MM.1S (cell line): ENCODE results near the gene CTSD.

Experiments used
- DNase-seq: peaks from one replicate; pipeline ENCODE4 v3.0.0-alpha.2; 2015
- H2AFZ ChIP-seq: fragments of 300-600 bp; sonication (generic); 2 replicates; pipeline ENCODE4 v1.6.0; 2016; ENCODE audit warnings: antibody characterized with exemption, low read length
- H3F3A ChIP-seq: fragments of 300-600 bp; sonication (generic); 2 replicates; pipeline ENCODE4 v1.6.1; 2016; ENCODE audit warnings: mild to moderate bottlenecking, antibody characterized with exemption, low read length, moderate library complexity, mixed read lengths; ENCODE audit not compliant: insufficient read depth
- H3K27ac ChIP-seq: fragments of 300-600 bp; sonication (generic); 2 replicates; pipeline ENCODE4 v1.5.1; 2016; ENCODE audit warnings: mild to moderate bottlenecking, low read length
- H3K27me3 ChIP-seq: fragments of 300-600 bp; sonication (generic); replicated peaks from 2 replicates; pipeline ENCODE4 v1.6.0; 2016; ENCODE audit warnings: low read length; ENCODE audit not compliant: insufficient read depth
- H3K36me3 ChIP-seq: fragments of 300-600 bp; sonication (generic); replicated peaks from 2 replicates; pipeline ENCODE4 v1.6.1; 2016; ENCODE audit warnings: mild to moderate bottlenecking, low read length, mixed read lengths; ENCODE audit not compliant: insufficient read depth
- H3K4me1 ChIP-seq: fragments of 300-600 bp; sonication (generic); 2 replicates; pipeline ENCODE4 v1.6.1; 2016; ENCODE audit warnings: low read length, mixed read lengths
- H3K4me2 ChIP-seq: fragments of 300-600 bp; sonication (generic); 2 replicates; pipeline ENCODE4 v1.6.0; 2016; ENCODE audit warnings: low read depth, low read length
- H3K4me3 ChIP-seq: fragments of 300-600 bp; sonication (generic); 2 replicates; pipeline ENCODE4 v1.5.1; 2016; ENCODE audit warnings: low read length, mixed read lengths
- H3K79me2 ChIP-seq: fragments of 300-600 bp; sonication (generic); 2 replicates; pipeline ENCODE4 v1.6.1; 2016; ENCODE audit warnings: mixed run types, low read length, mixed read lengths
- H3K9ac ChIP-seq: fragments of 300-600 bp; sonication (generic); 2 replicates; pipeline ENCODE4 v1.6.1; 2016; ENCODE audit warnings: low read length, mixed read lengths
- H3K9me2 ChIP-seq: fragments of 300-600 bp; sonication (generic); replicated peaks from 2 replicates; pipeline ENCODE4 v1.6.1; 2016; ENCODE audit warnings: mild to moderate bottlenecking, low read length, mixed read lengths; ENCODE audit not compliant: insufficient read depth
- H3K9me3 ChIP-seq: fragments of 300-600 bp; sonication (generic); replicated peaks from 2 replicates; pipeline ENCODE4 v1.6.1; 2016; ENCODE audit warnings: mild to moderate bottlenecking, low read length, mixed read lengths; ENCODE audit not compliant: insufficient read depth
- H4K20me1 ChIP-seq: fragments of 300-600 bp; sonication (generic); 2 replicates; pipeline ENCODE4 v1.6.1; 2016; ENCODE audit warnings: mild to moderate bottlenecking, low read length, moderate library complexity, mixed read lengths; ENCODE audit not compliant: insufficient read depth
- EZH2 ChIP-seq: fragments of 300-600 bp; sonication (generic); optimal IDR thresholded peaks from 2 replicates; pipeline ENCODE3; 2017; ENCODE audit warnings: low read depth, mild to moderate bottlenecking, antibody characterized with exemption, low read length, mixed read lengths
- EZH2phosphoT487 ChIP-seq: fragments of 300-600 bp; sonication (generic); IDR thresholded peaks from 2 replicates; pipeline ENCODE4 v1.6.1; 2018; ENCODE audit warnings: antibody characterized with exemption, low read length
- TF ChIP-seq, protein P1 (sequence below): fragments of 300-600 bp; sonication (generic); IDR thresholded peaks from 2 replicates; pipeline ENCODE4 v1.5.1; 2016; ENCODE audit warnings: antibody characterized with exemption, low read length, mixed read lengths

The CTSD gene

DNA sequence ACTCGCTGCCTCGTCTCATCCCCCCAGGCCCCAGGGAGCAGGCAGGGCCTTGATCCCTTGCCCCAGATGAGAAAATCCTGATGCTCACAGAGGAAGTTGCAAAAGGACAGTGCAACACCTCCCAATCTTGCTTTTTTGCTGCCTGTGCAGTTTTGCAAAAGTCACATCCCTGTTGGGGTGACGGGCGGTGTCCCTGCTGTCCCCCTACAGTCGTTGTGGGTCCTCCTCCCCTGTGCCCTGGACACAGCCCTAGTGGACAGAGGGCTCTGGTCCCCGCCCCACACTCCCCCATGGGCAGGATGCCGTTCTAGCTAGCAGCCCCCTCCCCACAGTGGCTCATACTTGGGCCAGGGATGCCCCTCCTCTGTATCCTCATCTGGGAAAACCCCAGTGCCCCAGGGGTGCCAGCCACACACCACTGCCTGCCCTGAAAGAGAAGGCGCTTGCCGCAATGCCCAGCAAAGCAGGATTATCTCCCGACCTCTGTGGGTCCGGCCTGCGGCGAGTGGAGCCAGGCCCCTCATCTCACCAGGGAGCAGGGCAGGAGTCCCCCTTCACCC lies 18.4 kb upstream of the CTSD start:
- Histone ChIP-seq H3K79me2 (no peaks in the 10 kb centered on the region), H3K27ac (no peak overlapping the region), H3K9me2 (no peaks in the 10 kb centered on the region), H3K27me3 (peaks cover 98% of the 10 kb centered on the region), H3K9me3 (no peaks in the 10 kb centered on the region), H3K9ac (no peak overlapping the region), H3K36me3 (no peaks in the 10 kb centered on the region), H3K4me2 (no peak overlapping the region), H3K4me1 (no peaks in the 10 kb centered on the region), H3F3A (no peaks in the 10 kb centered on the region), H2AFZ (no peak overlapping the region), H3K4me3 (no peak overlapping the region), H4K20me1 (no peaks in the 10 kb centered on the region)
- TF ChIP-seq EZH2phosphoT487 (no peak), EZH2 (no peak)
- TF ChIP-seq, protein P1, sequence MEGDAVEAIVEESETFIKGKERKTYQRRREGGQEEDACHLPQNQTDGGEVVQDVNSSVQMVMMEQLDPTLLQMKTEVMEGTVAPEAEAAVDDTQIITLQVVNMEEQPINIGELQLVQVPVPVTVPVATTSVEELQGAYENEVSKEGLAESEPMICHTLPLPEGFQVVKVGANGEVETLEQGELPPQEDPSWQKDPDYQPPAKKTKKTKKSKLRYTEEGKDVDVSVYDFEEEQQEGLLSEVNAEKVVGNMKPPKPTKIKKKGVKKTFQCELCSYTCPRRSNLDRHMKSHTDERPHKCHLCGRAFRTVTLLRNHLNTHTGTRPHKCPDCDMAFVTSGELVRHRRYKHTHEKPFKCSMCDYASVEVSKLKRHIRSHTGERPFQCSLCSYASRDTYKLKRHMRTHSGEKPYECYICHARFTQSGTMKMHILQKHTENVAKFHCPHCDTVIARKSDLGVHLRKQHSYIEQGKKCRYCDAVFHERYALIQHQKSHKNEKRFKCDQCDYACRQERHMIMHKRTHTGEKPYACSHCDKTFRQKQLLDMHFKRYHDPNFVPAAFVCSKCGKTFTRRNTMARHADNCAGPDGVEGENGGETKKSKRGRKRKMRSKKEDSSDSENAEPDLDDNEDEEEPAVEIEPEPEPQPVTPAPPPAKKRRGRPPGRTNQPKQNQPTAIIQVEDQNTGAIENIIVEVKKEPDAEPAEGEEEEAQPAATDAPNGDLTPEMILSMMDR: no peak
- DNase-seq: no peak

- H3K4me1 ChIP-seq: no peaks in the 10 kb centered on the region
- H3K4me2 ChIP-seq: no peak overlapping the region
- no peaks in the 10 kb centered on the region for H3K9me2 ChIP-seq
- H2AFZ ChIP-seq: no peak overlapping the region
- peaks cover 93% of the 10 kb centered on the region for H3K27me3 ChIP-seq
- no peaks in the 10 kb centered on the region for H3K36me3 ChIP-seq
- no peak overlapping the region for H3K9ac ChIP-seq
- TF ChIP-seq, protein P1: no peak
- TF ChIP-seq EZH2phosphoT487 (no peak), EZH2 (no peak)
- no peak for DNase-seq
- no peak overlapping the region for H3K4me3 ChIP-seq
- no peaks in the 10 kb centered on the region for H3F3A ChIP-seq
- no peaks in the 10 kb centered on the region for H3K9me3 ChIP-seq
- no peak overlapping the region for H3K27ac ChIP-seq
- H3K79me2 ChIP-seq: no peaks in the 10 kb centered on the region
- no peaks in the 10 kb centered on the region for H4K20me1 ChIP-seq
Observed at GRCh38 chr11:1781593-1781975, 17.9 kb upstream of the CTSD start.

GRCh38 chr11:1780700-1781592 lies 17.2 kb upstream of the CTSD start:
- H2AFZ ChIP-seq: no peak overlapping the region
- DNase-seq: no peak
- H3K9me2 ChIP-seq: no peaks in the 10 kb centered on the region
- no peaks in the 10 kb centered on the region for H3K79me2 ChIP-seq
- no peak overlapping the region for H3K9ac ChIP-seq
- H3K36me3 ChIP-seq: no peaks in the 10 kb centered on the region
- no peaks in the 10 kb centered on the region for H4K20me1 ChIP-seq
- H3K9me3 ChIP-seq: no peaks in the 10 kb centered on the region
- H3K4me1 ChIP-seq: no peaks in the 10 kb centered on the region
- no peak overlapping the region for H3K4me2 ChIP-seq
- no peaks in the 10 kb centered on the region for H3F3A ChIP-seq
- no peak overlapping the region for H3K27ac ChIP-seq
- peaks cover 86% of the 10 kb centered on the region for H3K27me3 ChIP-seq
- H3K4me3 ChIP-seq: no peak overlapping the region
- TF ChIP-seq EZH2 (no peak), EZH2phosphoT487 (no peak)
- TF ChIP-seq, protein P1: no peak
